ENCODE data around the gene ENTPD2.

GRCh38 chr9:137074657-137075274, 20.9 kb upstream of the ENTPD2 start:
- no peak for TF ChIP-seq CTCF (IDR thresholded peaks at IDR 0.05)
- TF ChIP-seq POLR2A (IDR thresholded peaks at IDR 0.05), result no peak
